Glomerular endothelial cell (primary cell): Measurements from ENCODE around the gene RHOF. TPM values are rescaled to one million over a fixed set of nuclear protein-coding genes. Genes with fewer than 3 reads are reported as not detected.
"Not testable (repeated sequence)": the region's sequence is repeated elsewhere in the genome, so short reads cannot be mapped to it uniquely, and the experiment has no call there.

Source experiments
- DNase-seq: peaks from one replicate; pipeline ENCODE4 v3.0.0-alpha.2; 2011; ENCODE audit warnings: low read depth, low spot score; ENCODE audit errors: extremely low read depth
- total RNA-seq: library from RNA; depleted of rRNA; stranded (reverse); fragments of >200 nt; gene quantifications from 2 replicates; pipeline ENCODE4 v1.2.3, GENCODE V29; 2015

Gene RHOF
- total RNA-seq, 1 donor from 2014 or later, result 26.1 TPM

- no peak for DNase-seq
Measured at GRCh38 chr12:121793838-121794533, 498 bp upstream of the RHOF start.

DNA sequence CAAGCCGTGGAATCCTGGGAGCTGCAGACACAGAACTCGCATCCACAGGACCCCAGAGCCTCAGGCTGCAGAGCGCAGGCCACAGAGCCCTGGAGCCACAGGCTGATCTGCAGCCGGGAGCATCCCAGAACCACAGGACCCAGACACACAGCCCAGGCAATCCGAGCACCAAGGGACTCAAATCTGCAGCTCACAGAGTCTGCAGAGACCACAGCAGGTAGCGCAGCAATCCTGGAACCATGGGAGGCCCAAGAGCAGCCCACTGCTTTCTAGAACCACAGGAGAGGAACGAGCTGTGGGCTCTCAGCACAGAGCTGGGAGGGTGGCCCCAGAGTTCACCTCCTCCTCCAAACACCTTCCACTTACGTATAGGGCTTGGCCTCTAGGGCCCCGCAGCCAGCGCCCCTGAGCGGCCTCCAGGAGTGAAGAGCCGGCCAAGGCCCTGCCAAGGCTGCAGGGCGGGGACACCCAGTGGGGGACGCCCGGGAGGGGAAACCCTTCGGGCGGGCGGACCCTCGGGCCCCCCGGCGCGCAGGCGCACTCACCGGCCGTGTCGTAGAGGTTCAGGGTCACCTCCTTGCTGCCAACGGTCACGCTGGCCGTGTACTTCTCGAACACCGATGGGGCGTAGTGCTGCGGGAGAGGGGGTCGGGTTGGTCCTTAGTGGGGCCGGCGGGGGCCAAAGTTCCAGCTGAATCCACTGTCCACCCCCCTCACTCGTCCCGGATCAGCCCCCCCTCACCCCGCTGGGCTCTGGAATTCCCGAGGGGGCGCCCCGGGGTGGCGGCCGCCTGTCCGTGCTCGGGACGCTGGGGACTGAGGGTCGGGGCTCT is 665 bp downstream of the RHOF start:
- no peak for DNase-seq

- no peak for DNase-seq
Measured at GRCh38 chr12:121791671-121792551, 1.6 kb downstream of the RHOF start.

GRCh38 chr12:121790785-121791184 is 2.7 kb downstream of the RHOF start:
- DNase-seq, result not testable (repeated sequence)

- DNase-seq, result no peak
Measured at GRCh38 chr12:121789800-121790728, 3.4 kb downstream of the RHOF start.

DNA sequence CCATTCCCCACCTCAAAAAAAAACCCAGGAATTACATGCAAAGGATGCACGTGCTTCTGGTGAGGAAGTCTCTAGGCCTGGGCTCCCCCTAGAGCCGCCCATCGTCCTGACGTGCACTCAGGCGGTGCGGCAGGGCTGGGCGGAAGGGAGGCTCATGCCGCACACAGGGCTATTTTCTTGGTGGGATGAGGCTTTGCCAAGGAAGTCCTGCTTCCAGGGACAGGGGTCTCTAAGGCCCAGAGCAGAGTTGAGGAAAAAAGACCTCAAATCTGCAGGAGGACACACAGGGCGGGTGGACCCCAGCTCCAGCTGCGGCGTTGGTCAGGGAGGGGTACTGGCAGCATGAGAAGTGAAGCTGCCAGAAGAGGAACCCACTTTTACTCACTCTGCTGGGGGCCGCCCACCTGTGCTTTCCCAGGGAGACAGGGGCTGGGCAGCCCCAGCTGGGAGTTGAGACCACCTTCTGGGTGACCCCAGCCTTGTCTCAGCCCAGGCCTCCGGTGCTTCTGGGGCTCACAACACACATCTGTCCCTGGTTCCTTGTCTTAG is 4.2 kb downstream of the RHOF start:
- no peak for DNase-seq

GRCh38 chr12:121788176-121788818 is 5.2 kb downstream of the RHOF start:
- DNase-seq, result no peak

GRCh38 chr12:121787063-121788025 is 6.1 kb downstream of the RHOF start:
- no peak for DNase-seq

DNA sequence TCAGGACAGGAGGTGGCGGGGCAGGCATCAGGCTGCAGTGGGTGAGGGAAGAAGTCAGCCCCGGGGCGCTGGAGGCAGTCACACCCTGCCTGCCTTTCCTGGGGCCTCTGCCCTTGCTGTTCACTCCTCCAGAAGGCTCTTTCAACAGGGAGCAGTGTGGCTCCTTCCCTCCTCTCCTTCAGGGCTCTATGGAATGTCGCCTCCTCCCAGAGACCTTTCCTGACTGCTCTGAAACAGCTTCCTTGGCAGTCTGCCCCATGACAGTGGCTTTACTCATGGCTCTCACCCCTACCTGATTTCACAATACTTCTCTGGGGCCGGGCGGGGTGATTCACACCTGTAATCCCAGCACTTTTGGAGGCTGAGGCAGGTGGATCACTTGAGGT is 7.1 kb downstream of the RHOF start:
- DNase-seq, result no peak

DNA sequence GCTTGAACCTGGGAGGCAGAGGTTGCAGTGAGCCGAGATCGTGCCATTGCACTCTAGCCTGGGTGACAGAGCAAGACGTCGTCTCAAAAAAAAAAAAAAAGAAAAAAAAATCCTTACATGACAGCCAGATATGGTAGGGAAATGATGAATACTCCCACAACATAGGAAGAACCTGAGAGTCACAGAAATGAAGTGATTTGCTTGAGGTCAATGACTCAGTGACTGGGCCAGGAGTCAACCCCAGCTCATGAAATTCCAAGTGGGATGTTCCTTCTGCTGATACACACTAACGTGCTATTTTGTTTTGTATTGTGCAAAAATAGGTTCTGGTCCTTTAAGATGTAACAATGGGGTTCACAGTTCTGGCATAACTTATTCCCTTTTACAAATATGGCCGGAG is 9.0 kb downstream of the RHOF start:
- no peak for DNase-seq

GRCh38 chr12:121783766-121784165 is 9.7 kb downstream of the RHOF start:
- DNase-seq, result no peak

- no peak for DNase-seq
Measured at GRCh38 chr12:121781998-121782979, 11.2 kb downstream of the RHOF start.

DNA sequence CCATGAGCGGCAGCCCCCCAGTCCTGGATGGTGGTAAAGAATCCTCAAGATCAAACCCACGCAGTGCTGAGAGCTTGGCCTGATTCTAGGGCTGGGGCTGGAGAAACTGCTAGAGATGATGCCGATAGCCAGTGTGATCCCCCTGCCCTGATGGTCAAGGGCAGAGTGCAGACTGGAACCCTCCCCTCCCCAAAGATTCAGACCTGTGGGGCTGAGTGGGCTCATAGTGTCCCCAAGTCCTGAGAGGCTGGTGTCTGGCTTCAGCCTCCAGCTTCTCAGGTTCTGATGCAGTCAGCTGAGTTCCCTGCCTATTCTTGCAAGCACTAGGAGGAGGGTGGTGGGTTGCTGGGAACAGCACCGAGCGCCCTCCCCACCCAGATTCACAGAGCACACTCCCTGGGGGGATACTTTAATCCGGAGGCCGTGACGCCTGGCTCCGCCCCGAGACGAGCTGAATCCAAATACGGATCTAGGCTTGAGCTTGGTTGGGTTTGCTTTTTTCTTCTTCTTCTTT is 11.9 kb downstream of the RHOF start:
- DNase-seq, result no peak

GRCh38 chr12:121780429-121780828 is 13.1 kb downstream of the RHOF start:
- no peak for DNase-seq

- DNase-seq, result no peak
Measured at GRCh38 chr12:121779422-121779895, 14.0 kb downstream of the RHOF start.

DNA sequence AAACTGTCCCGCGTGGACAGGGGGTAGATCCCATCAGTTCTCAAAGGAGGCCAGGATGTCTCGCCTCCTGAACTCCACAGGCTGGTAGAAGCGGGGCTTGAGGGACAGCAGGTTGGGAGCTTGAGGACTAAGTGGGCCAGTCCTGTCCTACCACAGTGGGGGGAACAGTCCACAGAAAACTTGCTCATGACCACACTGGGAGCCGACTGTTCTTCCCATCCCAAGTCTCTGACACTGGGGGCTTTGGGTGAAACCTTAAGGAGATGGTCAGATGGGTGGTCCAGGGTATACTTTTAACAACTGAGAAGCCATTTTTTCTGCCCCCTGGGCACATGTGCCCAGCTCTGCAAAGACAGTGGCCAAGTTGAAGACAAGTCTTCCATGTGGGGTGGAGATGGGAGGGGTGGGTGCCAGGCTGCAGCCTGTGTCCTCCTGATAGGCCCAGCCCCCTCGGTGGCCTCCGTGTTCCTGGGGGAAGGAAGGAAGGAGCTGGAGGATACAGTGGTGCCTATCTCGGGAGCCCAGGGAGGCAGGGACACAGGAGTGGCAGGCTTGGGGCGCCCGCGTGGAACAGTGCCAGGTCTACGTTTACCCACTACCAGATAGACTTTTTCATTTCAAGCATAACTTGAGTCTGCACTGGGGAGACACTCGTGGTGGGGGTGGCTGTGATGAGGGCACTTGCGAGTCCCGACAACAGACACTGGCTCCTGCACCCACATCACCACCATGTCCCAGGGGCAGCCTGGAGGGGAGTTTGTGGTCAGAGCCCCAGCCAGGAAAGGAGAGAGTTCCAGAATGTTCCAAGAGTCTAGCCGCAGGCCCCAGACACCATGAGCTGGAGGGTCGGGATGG is 14.7 kb downstream of the RHOF start:
- no peak for DNase-seq
